HUES6 (cell line): ENCODE measurements around the gene SLC7A6.

Experiments used
- H3K27ac ChIP-seq: 2 replicates; pipeline ENCODE4 v1.7.0; 2013; ENCODE audit warnings: low read depth, mild to moderate bottlenecking, low read length, inconsistent platforms
- H3K27me3 ChIP-seq: 2 replicates; pipeline ENCODE4 v1.6.1; 2013; ENCODE audit warnings: low read length; ENCODE audit not compliant: control insufficient read depth, insufficient read depth
- H3K36me3 ChIP-seq: 2 replicates; pipeline ENCODE4 v1.6.1; 2013; ENCODE audit warnings: low read length; ENCODE audit not compliant: control insufficient read depth, insufficient read depth
- H3K4me1 ChIP-seq: 2 replicates; pipeline ENCODE4 v1.6.1; 2013; ENCODE audit warnings: low read length; ENCODE audit not compliant: control insufficient read depth, insufficient read depth
- H3K4me3 ChIP-seq: 2 replicates; pipeline ENCODE4 v1.5.1; 2013; ENCODE audit warnings: low read depth, low read length
- H3K9ac ChIP-seq: one replicate; pipeline ENCODE4 v1.6.1; 2013; ENCODE audit warnings: mild to moderate bottlenecking, low read length
- H3K9me3 ChIP-seq: 2 replicates; pipeline ENCODE4 v1.6.1; 2013; ENCODE audit warnings: low read depth, low read length; ENCODE audit not compliant: control insufficient read depth, insufficient read depth

Gene SLC7A6

DNA sequence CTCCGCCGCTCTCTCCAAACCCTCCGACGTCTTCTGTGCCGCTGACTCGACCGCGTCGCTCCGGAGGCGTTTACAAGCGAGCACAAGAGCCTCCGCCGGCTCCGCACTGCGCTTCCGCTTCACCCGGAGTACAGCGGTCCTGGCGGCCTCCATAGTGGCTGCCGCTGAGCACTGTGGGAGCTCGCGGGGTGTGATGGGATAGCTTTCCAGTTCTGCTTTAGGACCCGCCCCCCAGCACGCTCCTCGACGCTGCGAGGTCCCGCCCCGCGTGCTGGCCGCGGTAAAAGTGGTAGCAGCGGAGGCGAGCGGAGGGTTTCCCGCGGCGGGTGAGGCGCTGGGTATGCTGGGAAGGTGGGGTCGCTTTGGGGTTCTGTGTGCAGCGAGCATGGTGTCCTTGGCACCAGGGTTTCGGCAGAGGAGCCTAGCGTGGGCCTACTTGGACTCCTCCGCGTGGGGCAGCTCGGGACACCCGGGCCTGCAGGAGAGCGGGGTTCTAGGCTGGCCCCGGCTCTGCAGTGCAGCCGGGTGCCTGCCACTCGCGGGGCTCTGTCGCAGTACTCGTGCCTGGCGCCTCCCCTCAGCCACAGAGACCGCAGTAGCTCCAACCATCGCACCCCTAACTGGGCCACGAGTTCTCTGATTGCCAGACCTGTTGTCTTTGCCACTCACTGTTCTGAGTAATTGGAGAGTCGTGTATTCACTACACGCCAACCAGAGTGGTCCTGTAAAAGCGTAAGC is 46.6 kb downstream of the SLC7A6 start, which contains the start of the genes PRMT7 and SLC7A6OS:
Gene PRMT7 (plus strand): TSS at position 246 of the 738 bp plus-strand sequence. CDS start 4,961 bp downstream, outside the sequence.
Gene SLC7A6OS (minus strand): TSS at position 173 of the 738 bp plus-strand sequence. CDS start 20 bp downstream, at position 153.
- H3K4me1 ChIP-seq: peaks cover 4% of the 10 kb centered on the region; the same call in 1 of the 2 replicates
- no peaks in the 10 kb centered on the region for H3K27me3 ChIP-seq
- H3K9me3 ChIP-seq: no peaks in the 10 kb centered on the region
- peaks cover 31% of the 10 kb centered on the region for H3K36me3 ChIP-seq
- peak within 1 kb of the TSS; percentile 89 for H3K4me3 ChIP-seq
- peak within 1 kb of the TSS; percentile 87 for H3K9ac ChIP-seq
- H3K27ac ChIP-seq: peak within 1 kb of the TSS; percentile 72

DNA sequence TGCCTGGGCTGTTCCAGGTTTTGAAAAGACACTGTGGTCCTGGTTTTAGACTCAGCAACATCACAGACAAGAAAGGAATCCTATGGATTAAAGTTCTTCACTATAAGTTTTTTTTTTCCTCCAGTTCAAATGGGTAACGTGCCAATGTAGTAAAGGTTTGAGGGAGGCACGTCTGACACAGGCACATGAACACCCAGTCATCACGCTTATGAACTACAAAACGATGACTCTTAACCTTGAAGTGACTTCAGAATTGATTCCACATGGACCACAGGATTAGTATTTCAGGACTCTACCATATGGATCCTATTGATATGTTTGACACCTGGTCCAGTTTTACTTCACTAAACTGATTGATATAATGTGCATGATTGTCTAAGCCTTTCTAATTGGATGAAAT is 48.8 kb downstream of the SLC7A6 start:
- no peak overlapping the region for H3K9ac ChIP-seq
- H3K36me3 ChIP-seq: peaks cover 28% of the 10 kb centered on the region

DNA sequence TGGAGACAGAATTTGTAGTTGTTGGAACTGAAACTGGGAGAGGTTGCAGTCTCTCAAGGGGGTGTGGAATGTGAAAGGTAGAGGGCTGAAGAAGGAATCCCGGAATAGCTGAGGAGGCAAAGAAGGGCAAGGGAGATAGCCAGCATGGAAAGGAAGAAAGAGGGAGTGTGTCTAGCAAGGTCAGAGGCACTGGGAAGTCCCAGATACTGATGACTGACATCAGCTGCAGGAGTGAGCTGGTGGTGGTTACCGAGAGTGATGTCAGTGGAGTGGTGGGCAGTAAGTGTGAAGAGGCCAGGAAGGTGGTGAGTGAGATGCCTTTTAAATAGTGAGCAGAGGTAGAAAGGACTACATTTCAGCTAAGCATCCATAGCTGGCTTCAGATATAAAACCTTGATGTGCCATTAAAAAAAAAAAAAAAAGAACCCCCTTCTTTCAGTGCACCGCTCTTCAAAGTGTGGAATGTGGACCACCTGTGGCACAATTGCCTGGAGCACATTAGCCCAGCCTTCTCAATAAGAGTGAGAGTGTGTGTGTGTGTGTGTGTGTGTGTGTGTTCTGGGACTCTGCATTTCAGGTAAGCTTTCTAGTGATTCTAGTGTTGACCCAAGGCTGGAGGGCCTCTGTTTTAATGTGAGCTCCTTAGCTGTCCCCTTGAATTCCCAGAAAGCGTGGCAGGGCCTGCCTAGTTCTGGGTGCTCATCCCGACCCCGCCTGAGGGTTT is 55.0 kb downstream of the SLC7A6 start:
- Histone ChIP-seq H3K4me1 (no peaks in the 10 kb centered on the region), H3K9me3 (no peaks in the 10 kb centered on the region), H3K36me3 (peaks cover 60% of the 10 kb centered on the region), H3K27ac (no peak overlapping the region), H3K9ac (no peak overlapping the region), H3K27me3 (no peaks in the 10 kb centered on the region), H3K4me3 (no peak overlapping the region)

More for the DNA sequence above, 48.8 kb downstream of the SLC7A6 start:
- Histone ChIP-seq H3K4me3 (no peak overlapping the region), H3K27ac (no peak overlapping the region), H3K9me3 (no peaks in the 10 kb centered on the region), H3K4me1 (peaks cover 4% of the 10 kb centered on the region; the same call in 1 of the 2 replicates), H3K27me3 (no peaks in the 10 kb centered on the region)

DNA sequence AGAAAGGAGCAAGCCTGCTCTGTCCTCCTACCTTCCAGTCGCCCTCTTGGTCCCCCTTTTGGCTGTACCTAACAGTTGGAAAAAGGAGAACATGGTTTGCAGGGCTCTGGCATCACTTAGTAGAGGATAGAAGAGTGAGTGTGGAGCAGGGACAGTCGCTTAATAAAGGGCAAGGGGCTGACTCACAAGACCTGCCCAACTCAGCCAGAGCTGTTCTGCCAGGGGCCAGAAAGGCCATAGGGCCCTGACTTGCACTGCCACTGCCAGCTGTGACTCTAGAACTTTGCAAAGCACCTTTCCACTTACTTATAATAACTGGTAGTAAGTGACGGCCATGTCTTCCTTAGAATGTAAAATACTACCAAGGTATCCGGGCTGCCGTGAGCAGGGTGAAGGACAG is 60.0 kb downstream of the SLC7A6 start:
- Histone ChIP-seq H3K27me3 (no peaks in the 10 kb centered on the region), H3K9me3 (no peaks in the 10 kb centered on the region), H3K4me3 (no peak overlapping the region), H3K36me3 (peaks cover 64% of the 10 kb centered on the region), H3K4me1 (no peaks in the 10 kb centered on the region), H3K9ac (no peak overlapping the region), H3K27ac (no peak overlapping the region)

DNA sequence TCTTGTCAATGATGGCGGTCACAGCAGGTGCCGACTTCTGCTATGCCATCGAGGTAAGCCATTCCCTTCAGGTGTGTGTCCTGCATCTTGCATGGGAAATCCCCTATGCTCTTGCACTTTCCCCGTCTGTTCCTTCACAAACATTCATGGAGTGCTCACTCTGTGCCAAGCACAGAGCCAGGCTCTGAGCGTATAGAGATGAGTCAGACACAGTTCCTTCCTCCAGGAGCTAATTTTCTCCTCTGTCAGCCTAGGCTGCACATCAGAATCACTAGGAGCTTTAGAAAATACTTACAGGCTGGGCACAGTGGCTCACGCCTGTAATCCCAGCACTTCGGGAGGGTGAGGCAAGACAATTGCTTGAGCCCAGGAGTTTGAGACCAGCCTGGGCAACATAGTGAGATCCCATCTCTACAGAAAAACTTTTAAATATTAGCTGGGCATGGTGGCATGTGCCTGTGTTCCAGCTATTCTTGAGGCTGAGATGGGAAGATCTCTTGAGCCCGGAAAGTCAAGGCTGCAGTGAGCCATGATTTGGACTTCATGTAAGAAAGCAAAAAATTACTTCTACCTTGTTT is 60.5 kb downstream of the SLC7A6 start:
- H3K36me3 ChIP-seq: peaks cover 64% of the 10 kb centered on the region
- no peaks in the 10 kb centered on the region for H3K27me3 ChIP-seq
- H3K27ac ChIP-seq: no peak overlapping the region
- no peak overlapping the region for H3K4me3 ChIP-seq
- H3K4me1 ChIP-seq: no peaks in the 10 kb centered on the region
- no peaks in the 10 kb centered on the region for H3K9me3 ChIP-seq
- no peak overlapping the region for H3K9ac ChIP-seq

DNA sequence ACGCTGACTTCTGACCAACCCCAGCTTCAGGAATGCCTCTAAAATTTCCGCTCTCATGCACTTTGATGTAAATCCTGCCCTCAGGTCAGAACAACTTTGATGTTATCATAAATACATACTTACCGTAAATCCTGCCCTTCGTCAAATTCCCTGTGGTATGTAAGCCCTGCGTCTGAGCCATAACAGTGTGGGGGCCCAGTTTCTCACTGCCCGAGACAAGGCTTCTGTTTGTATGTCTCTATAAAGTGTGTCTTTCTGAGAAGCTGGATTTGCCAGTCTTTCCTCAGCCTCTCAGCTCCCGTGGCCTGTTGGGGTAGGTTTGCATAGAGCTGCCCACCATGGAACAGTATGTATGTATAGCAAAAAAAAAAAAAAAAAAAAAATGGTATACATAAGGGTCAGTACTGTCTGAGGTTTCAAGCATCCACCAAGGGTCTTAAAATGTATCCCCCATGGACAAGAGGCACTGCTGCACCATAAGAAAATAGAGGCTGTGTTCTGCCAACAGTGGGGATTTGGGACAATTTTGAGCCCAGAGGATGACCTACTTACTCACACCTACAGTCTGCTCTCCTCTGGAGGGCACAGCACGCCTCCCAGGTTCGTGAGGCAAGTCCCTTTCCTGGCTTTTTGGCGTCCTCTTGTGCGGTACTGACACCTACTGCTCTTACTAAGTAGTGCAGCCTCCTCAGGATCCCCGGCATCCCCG is 64.0 kb downstream of the SLC7A6 start:
- H3K36me3 ChIP-seq: peaks cover 62% of the 10 kb centered on the region

DNA sequence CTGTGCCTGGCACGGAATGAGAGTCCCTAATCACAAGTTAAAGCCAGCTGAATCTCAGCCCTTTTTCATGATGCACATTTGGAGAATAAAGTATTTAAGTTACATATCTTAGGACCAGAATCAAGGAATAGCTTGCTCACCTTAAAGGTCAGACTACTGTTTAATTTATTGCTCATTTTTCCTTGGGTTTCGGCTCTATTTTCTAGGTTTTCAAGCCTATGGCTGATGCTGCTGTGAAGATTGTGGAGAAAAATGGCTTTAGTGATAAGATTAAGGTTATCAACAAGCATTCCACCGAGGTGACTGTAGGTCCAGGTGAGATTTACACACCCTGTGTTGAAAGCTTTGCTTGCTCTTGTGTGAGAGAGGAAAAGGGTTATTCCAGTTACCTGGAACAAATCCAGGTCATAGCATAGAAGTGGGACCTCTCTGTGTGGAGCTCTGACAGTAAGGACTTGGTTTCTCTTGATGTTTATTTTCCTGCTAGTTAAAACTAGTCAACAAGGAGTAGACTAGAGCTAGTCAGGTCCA is 64.6 kb downstream of the SLC7A6 start:
- Histone ChIP-seq H3K9me3 (no peaks in the 10 kb centered on the region), H3K4me3 (no peak overlapping the region), H3K27ac (no peak overlapping the region), H3K4me1 (no peaks in the 10 kb centered on the region; the same call in 1 of the 2 replicates), H3K36me3 (peaks cover 58% of the 10 kb centered on the region), H3K27me3 (no peaks in the 10 kb centered on the region), H3K9ac (no peak overlapping the region)

More for the DNA sequence above, 64.0 kb downstream of the SLC7A6 start:
- Histone ChIP-seq H3K4me1 (no peaks in the 10 kb centered on the region; the same call in 1 of the 2 replicates), H3K4me3 (no peak overlapping the region), H3K9me3 (no peaks in the 10 kb centered on the region), H3K27me3 (no peaks in the 10 kb centered on the region), H3K9ac (no peak overlapping the region), H3K27ac (no peak overlapping the region)

DNA sequence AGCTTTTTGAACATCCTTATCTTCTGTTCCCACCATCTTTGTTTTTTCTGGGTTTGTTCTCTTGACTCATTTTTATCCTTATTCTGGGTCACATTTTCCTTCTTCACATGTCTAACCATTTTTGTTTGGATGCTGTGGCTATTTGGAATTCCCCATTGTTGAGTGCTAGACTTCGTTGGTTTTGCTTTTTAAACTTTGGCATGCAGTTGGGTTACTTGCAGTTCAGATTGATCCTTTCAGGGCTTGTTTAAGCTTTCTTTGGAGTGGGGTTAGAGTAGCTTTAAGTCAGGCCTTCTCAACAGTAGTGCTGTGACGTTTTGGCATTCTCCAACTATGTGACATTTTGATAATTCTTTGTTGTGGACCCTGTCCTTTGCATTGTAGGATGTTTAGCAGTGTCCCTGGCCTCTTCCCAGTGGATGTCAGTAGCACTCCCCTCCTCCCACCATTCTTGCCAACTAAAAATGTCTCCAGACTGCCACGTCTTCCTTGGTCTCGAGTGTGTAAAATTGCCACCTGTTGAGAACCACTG is 67.6 kb downstream of the SLC7A6 start:
- peaks cover 52% of the 10 kb centered on the region for H3K36me3 ChIP-seq
- no peaks in the 10 kb centered on the region; the same call in 1 of the 2 replicates for H3K4me1 ChIP-seq
- H3K9me3 ChIP-seq: no peaks in the 10 kb centered on the region
- no peak overlapping the region for H3K9ac ChIP-seq
- H3K27ac ChIP-seq: no peak overlapping the region
- H3K4me3 ChIP-seq: no peak overlapping the region
- H3K27me3 ChIP-seq: no peaks in the 10 kb centered on the region

DNA sequence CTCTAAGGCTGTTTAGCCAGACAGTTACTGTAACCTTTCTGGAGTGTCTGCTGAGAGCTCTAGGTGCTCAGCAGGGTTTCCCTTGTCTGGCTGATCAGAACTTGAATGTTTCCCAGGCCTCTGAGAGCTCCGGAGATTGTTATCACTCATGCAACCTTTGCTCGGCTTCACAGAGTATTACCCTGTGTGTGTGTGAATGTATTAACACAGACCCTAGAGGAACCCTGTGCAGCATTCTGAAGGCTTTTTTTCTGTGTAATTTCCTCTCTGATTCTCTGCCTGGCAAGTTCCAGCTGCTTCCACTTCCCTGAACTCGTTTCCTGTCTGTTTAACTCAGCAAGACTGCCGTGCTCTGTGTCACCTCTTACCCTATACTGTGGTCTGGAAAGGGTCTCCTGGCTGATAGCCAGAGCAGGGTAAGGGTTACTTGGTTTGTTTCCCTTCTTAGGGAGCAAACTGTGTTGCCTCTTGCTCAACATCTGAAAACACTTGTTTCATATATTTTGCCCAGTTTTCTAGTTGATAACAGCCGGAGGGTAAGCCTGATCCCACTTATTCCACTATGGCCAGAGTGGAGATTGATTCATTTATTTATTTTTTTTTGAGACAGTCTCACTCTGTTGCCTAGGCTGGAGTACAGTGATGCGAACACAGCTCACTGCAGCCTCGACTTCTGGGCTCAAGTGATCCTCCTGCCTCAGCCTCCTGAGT is 68.2 kb downstream of the SLC7A6 start:
- Histone ChIP-seq H3K4me1 (no peaks in the 10 kb centered on the region; the same call in 1 of the 2 replicates), H3K9me3 (no peaks in the 10 kb centered on the region), H3K27ac (no peak overlapping the region), H3K36me3 (peaks cover 55% of the 10 kb centered on the region), H3K4me3 (no peak overlapping the region), H3K9ac (no peak overlapping the region), H3K27me3 (no peaks in the 10 kb centered on the region)

DNA sequence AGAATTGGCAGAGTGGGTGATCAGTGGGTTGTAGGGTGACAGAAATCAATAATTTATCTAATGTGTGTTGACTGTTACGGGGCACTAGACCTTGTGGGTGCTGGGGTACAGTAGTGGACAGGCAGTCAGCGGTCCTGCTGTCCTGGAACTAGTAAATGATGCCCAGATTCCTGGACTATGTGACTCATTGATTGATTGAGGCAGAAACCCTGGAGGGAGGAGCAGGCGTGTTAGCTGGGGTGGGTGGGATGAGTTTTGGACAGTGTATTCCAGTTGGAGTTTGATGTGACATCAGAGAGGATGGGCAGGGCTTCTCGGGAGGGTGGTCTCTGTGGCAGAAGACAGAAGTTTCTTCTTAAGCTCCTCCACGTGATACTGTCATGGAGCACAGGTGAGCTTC is 70.8 kb downstream of the SLC7A6 start:
- Histone ChIP-seq H3K27me3 (no peaks in the 10 kb centered on the region), H3K36me3 (peaks cover 71% of the 10 kb centered on the region), H3K4me1 (no peaks in the 10 kb centered on the region; the same call in 1 of the 2 replicates)

More for the DNA sequence above, 70.8 kb downstream of the SLC7A6 start:
- H3K9ac ChIP-seq: no peak overlapping the region
- no peak overlapping the region for H3K4me3 ChIP-seq
- H3K9me3 ChIP-seq: no peaks in the 10 kb centered on the region
- no peak overlapping the region for H3K27ac ChIP-seq
